Stimulated activated CD8-positive, alpha-beta memory T cell treated with anti-CD3 and anti-CD28 coated beads, Interleukin-4, amount 100 ng/mL, for 1 hour (primary cell): Measurements from ENCODE around the gene SH3D19.
"Not testable (repeated sequence)": the region's sequence is repeated elsewhere in the genome, so short reads cannot be mapped to it uniquely, and the experiment has no call there.

Experiments used
- DNase-seq, 2 donors: peaks; one replicate each; pipeline ENCODE4 v3.0.0-alpha.2; 2020; ENCODE audit warnings: low read depth in 2 of 2, low spot score in 1 of 2

Gene SH3D19

DNA sequence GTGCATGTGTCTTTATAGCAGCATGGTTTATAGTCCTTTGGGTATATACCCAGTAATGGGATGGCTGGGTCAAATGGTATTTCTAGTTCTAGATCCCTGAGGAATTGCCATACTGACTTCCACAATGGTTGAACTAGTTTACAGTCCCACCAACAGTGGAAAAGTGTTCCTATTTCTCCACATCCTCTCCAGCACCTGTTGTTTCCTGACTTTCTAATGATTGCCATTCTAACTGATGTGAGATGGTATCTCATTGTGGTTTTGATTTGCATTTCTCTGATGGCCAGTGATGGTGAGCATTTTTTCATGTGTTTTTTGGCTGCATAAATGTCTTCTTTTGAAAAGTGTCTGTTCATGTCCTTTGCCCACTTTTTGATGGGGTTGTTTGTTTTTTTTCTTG, 56.5 kb downstream of the SH3D19 start:
- DNase-seq: not testable (repeated sequence)

- no peak for DNase-seq
These were observed 57.4 kb downstream of the SH3D19 start for GRCh38 chr4:151267822-151268535.

DNA sequence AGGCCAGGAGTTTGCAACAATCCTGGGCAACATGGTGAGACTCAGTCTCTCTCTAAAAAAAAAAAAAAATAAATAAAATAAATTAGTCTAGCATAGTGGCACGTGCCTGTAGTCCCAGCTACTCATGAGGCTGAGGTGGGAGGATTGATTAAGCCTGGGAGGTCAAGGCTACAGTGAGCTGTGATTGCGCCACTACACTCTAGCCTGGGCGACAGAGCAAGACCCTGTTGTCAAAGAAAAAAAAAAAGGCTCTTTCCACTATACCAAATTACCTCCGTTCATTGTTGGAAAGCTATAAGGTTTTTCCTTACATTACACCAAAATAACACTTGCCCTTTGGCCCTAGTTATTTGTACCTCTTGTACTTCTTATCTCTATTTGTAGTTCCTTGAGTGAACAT, 58.3 kb downstream of the SH3D19 start:
- DNase-seq: no peak

GRCh38 chr4:151266497-151266896, 58.9 kb downstream of the SH3D19 start:
- no peak for DNase-seq

DNA sequence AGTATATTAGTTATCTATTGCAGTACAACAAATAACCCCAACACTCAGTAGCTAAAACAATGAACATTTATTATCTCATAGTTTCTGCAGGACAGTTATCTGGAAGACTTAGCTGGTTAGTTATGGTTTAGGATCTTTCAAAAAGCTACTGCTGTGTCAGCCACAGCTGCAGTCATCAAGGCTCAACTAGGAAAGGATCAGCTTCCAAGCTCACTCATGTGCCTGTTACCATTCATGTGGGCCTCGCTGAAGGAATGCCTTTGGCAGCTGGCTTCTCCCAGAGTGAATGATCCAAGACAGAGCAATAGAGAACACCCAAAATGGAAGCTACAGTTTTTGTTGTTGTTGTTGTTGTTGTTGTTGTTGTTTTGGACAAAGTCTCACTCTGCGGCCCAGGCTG, 62.0 kb downstream of the SH3D19 start:
- DNase-seq: no peak

GRCh38 chr4:151260526-151260925, 64.9 kb downstream of the SH3D19 start:
- no peak for DNase-seq

DNA sequence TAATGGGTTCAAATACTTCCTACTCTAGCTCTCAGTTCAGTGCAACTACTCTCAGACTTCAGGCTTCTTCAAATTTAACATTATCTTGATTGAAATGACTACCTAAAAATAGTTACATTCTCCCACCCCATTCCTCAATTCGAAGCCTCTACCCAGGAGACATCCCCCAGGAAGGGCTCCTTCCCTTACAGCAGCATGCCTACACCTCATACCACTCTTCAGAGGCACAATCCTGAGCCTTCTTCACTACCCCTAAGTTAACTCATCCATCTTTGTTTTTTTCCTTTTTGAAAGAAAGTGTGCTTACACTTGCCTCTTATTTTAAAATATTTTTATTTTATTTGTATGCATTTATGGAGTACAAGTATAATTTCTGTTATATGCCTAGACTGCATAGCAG, 65.7 kb downstream of the SH3D19 start:
- DNase-seq: no peak

- no peak for DNase-seq
These were observed 67.7 kb downstream of the SH3D19 start for GRCh38 chr4:151257704-151258103.

GRCh38 chr4:151256134-151256533, 69.3 kb downstream of the SH3D19 start:
- no peak for DNase-seq

GRCh38 chr4:151255680-151256079, 69.7 kb downstream of the SH3D19 start:
- not testable (repeated sequence) for DNase-seq

DNA sequence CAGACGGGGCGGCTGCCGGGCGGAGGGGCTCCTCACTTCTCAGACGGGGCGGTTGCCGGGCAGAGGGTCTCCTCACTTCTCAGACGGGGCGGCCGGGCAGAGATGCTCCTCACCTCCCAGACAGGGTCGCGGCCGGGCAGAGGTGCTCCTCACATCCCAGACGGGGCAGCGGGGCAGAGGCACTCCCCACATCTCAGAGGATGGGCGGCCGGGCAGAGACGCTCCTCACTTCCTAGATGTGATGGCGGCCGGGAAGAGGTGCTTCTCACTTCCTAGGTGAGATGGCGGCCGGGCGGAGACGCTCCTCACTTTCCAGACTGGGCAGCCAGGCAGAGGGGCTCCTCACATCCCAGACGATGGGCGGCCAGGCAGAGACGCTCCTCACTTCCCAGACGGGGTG, 70.2 kb downstream of the SH3D19 start:
- DNase-seq: not testable (repeated sequence)

- DNase-seq: no peak
These were observed 73.7 kb downstream of the SH3D19 start for GRCh38 chr4:151251603-151252304.

DNA sequence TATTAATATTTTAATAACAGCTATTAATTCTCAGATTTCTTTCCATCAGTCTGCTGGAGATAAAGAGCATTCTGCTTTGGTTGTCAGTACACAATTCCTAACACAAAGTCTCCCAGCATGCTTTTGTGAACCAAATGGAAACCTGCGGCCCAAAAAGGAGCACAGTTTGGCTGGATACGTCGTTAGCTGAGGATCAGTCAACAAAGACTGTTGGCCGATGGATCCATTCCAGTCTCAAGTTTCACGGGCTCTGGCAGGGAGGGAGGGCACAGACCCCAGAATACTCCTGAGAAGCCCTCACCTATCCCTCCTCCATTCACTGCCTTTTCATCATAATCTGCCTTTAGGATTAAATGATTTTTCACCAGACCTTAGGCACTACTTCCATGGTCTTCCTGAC, 74.7 kb downstream of the SH3D19 start:
- no peak for DNase-seq

- no peak for DNase-seq
These were observed 76.9 kb downstream of the SH3D19 start for GRCh38 chr4:151248519-151248918.

GRCh38 chr4:151247395-151247794, 78.0 kb downstream of the SH3D19 start:
- DNase-seq: no peak

- no peak for DNase-seq
These were observed 78.7 kb downstream of the SH3D19 start for GRCh38 chr4:151246742-151247141.

- no peak for DNase-seq
These were observed 83.1 kb downstream of the SH3D19 start for GRCh38 chr4:151242305-151242704.

- no peak for DNase-seq
These were observed 85.8 kb downstream of the SH3D19 start for GRCh38 chr4:151239608-151240007.

DNA sequence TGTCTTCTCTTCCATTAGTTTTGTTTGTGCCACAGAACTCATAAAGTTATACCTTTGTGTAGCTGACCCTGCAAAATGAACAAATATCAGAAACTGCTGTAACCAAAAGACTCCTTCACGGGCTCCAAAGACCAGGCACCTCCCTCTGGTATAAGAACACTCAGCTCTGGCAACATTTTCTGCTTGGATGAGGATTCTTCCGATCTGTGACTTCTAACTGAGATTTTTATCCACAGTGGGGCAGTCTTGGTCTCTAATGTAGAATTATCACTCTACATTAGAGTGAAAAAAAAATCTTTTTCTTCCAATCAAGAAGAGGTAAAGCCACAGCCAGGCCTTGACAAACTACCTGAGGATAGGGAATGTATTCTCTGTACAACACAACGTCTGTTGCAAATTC, 86.9 kb downstream of the SH3D19 start:
- DNase-seq: no peak

DNA sequence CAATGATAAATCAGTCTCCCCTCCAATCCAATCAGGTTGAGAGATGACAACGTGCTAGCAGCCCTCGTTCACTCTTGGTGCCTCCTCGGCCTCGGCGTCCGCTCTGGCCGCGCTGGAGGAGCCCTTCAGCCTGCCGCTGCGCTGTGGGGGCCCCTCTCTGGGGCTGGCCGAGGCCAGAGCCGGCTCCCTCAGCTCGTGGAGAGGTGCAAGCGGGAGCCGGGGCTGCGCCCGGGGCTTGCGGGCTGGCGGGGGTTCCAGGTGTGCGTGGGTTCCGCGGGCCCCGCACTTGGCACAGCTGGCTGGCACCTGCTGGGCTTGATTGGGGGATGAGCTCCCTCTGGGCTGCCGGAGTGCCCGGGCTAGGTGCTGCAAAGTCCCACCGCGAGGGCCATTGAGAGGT, 89.4 kb downstream of the SH3D19 start:
- DNase-seq: no peak

- DNase-seq: not testable (repeated sequence)
These were observed 90.0 kb downstream of the SH3D19 start for GRCh38 chr4:151235373-151235772.

DNA sequence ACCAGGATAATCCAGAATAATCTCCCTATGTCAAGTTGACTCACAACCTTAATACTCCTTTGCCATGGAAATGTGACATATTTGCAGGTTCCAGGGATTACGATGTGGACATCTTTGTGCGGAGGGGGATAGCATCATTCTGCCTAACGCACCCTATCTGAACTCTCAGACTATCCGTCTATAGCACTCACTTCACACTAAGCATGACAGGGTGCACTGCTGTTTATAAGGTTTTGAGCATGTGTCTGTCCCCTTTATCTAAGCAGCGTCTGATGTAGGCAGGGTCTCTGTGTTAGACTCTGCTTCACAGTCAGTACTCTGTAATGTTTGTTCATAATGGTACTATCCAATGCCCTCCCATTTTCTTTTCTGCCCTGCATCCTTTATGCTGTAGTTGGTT, 91.8 kb downstream of the SH3D19 start:
- no peak for DNase-seq
